Esophagus (tissue), 2 donors: ENCODE results near the gene PKD1L1. TPM values are rescaled to one million over a fixed set of nuclear protein-coding genes. Genes with fewer than 3 reads are reported as not detected.

Experiments
- H3K27ac ChIP-seq, 2 donors: one replicate each; pipeline ENCODE4 v1.5.1; 2013; ENCODE audit warnings: low read depth in 2 of 2, mild to moderate bottlenecking in 2 of 2, inconsistent platforms in 1 of 2, low read length in 1 of 2, moderate library complexity in 1 of 2
- H3K27me3 ChIP-seq, 2 donors: one replicate each; pipeline ENCODE4 v1.6.1; 2013; ENCODE audit warnings: low read length in 2 of 2, control low read depth in 1 of 2, mild to moderate bottlenecking in 1 of 2; ENCODE audit not compliant: insufficient read depth in 2 of 2, control insufficient read depth in 1 of 2
- H3K36me3 ChIP-seq, 2 donors: one replicate each; pipeline ENCODE4 v1.6.1; 2013; ENCODE audit warnings: low read length in 1 of 2; ENCODE audit not compliant: control insufficient read depth in 2 of 2, insufficient read depth in 2 of 2
- H3K4me1 ChIP-seq, 2 donors: one replicate each; pipeline ENCODE4 v1.6.1; 2013; ENCODE audit warnings: low read length in 1 of 2; ENCODE audit not compliant: control insufficient read depth in 2 of 2, insufficient read depth in 2 of 2
- H3K4me3 ChIP-seq, 2 donors: one replicate each; pipeline ENCODE4 v1.5.1; 2013; ENCODE audit warnings: low read length in 2 of 2, mild to moderate bottlenecking in 2 of 2, low read depth in 1 of 2, moderate library complexity in 1 of 2
- H3K9me3 ChIP-seq, 2 donors: one replicate each; pipeline ENCODE4 v1.6.1; 2013; ENCODE audit warnings: mild to moderate bottlenecking in 2 of 2, low read depth in 1 of 2, low read length in 1 of 2, moderate library complexity in 1 of 2; ENCODE audit not compliant: control insufficient read depth in 2 of 2, insufficient read depth in 1 of 2
- WGBS, 2 donors: extraction: QIAGEN DNeasy Blood & Tissue Kit; methylation state at CpG; one replicate each; pipeline ENCODE4 v1.1.7; 2013; 5-methylcytosine and 5-hydroxymethylcytosine counted together
- polyA plus RNA-seq, 2 donors: library from polyadenylated mRNA; stranded (reverse); fragments of 200-250 nt; gene quantifications; one replicate each; pipeline ENCODE4 v1.2.3, GENCODE V29; 2013
- donor health status: healthy with polysubstance abuse.
- donor health status: Bipolar disorder and iron deficiency.

Gene PKD1L1
- polyA plus RNA-seq, 2 donors = 0.08 to 0.25 TPM

- H3K9me3 ChIP-seq = no peaks in the 10 kb centered on the region
- no peak overlapping the region for H3K4me3 ChIP-seq
- H3K27ac ChIP-seq = no peak overlapping the region
- no peaks in the 10 kb centered on the region for H3K27me3 ChIP-seq
- peaks cover 0 to 3% of the 10 kb centered on the region in 2 donors for H3K36me3 ChIP-seq
- WGBS, 2 donors = 70 to 79% methylated on average over 3 of the region's 3 CpGs
- no peaks in the 10 kb centered on the region for H3K4me1 ChIP-seq
These were observed 82.1 kb downstream of the PKD1L1 start for GRCh38 chr7:47866120-47866519.

- Histone ChIP-seq H3K27me3 (no peaks in the 10 kb centered on the region), H3K4me3 (no peak overlapping the region), H3K9me3 (no peaks in the 10 kb centered on the region), H3K36me3 (no peaks in the 10 kb centered on the region), H3K27ac (no peak overlapping the region), H3K4me1 (no peaks in the 10 kb centered on the region)
- 89 to 92% methylated on average over 9 of the region's 9 CpGs for WGBS, 2 donors
These were observed 95.7 kb downstream of the PKD1L1 start for GRCh38 chr7:47852330-47853245.

DNA sequence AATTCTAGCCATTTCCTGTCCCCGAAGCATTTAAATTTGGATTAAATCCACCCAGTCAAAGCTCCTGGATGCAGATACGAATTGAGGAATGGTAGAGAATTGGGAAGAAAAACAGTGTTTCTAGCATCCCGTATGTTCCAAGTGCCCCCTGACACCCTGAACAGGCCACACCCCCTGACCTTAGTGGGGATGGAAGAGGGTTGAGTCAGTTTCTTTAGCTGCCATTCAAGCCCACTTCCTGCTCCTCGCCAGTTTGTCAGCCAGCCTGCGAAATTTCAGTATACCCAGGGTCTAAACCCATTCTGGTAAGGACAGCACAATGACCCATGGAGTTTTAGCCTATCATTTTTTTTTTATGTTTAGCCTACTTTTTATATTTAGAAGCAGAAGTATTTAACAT, 101.1 kb downstream of the PKD1L1 start:
- WGBS, 2 donors = 79 to 84% methylated on average over 5 of the region's 5 CpGs
- no peaks in the 10 kb centered on the region for H3K36me3 ChIP-seq

DNA sequence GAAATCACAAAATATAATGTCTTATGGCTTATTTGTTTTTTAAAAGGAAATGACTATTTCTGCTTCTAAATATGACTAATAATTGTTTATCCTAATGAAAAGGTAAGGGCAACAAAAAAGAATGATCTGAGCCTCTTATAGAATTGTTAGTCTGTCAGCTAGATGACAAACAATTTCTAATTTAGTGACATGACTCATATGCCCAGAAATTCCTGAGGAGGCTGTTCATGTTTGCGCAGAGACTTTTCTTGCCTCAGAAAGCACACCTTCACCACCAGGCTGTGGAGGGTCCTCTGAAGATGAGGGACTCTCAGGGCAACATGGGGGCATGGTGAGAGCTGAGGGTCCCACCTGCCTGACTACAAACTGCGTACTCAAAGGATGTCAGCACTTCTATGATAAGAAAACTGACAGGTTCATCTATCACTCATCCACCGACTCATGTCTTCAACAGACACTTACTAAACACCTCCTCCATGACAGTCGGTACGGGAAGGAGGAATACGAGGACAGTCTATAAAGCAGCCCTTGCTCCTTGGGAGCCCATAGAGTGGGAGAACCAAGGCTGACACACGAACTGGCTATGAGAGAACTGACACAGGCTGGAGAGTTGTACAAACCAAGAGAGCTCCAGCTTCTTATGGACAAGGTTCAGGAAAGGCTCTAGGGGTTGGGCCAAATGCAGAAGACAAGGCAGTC, 102.0 kb downstream of the PKD1L1 start:
- no peaks in the 10 kb centered on the region for H3K27me3 ChIP-seq
- WGBS, 2 donors = 73 to 76% methylated on average over 7 of the region's 7 CpGs
- H3K27ac ChIP-seq = no peak overlapping the region
- H3K36me3 ChIP-seq = no peaks in the 10 kb centered on the region
- no peaks in the 10 kb centered on the region for H3K4me1 ChIP-seq
- H3K4me3 ChIP-seq = no peak overlapping the region
- no peaks in the 10 kb centered on the region for H3K9me3 ChIP-seq

More for the DNA sequence above, 101.1 kb downstream of the PKD1L1 start:
- no peaks in the 10 kb centered on the region for H3K9me3 ChIP-seq
- H3K4me3 ChIP-seq = no peak overlapping the region
- H3K27ac ChIP-seq = no peak overlapping the region
- H3K4me1 ChIP-seq = no peaks in the 10 kb centered on the region
- no peaks in the 10 kb centered on the region for H3K27me3 ChIP-seq

- Histone ChIP-seq H3K4me1 (no peaks in the 10 kb centered on the region), H3K27me3 (no peaks in the 10 kb centered on the region), H3K9me3 (no peaks in the 10 kb centered on the region), H3K4me3 (no peak overlapping the region), H3K36me3 (no peaks in the 10 kb centered on the region), H3K27ac (no peak overlapping the region)
These were observed 104.0 kb downstream of the PKD1L1 start for GRCh38 chr7:47844311-47844710.

DNA sequence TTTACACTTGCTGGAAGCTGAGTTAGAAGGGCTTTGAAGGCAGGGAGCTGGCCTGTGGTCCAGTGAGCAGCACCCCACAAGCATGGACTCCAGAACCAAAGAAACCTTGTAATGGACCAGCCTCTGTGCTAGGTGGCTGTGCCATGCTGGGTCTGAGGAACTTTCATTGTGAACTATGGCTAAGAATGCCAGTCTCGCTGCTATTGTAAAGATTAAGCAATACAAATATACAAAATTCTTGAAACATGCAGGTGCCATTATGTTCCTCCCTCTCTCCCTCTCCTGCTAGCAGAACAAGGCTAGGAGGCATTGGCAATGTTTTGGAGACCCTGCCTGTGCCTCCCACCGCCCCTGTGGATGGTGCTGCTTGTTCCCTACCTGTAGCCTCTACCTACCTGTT, 105.0 kb downstream of the PKD1L1 start:
- no peak overlapping the region for H3K4me3 ChIP-seq
- no peaks in the 10 kb centered on the region for H3K27me3 ChIP-seq
- no peaks in the 10 kb centered on the region for H3K9me3 ChIP-seq
- WGBS, 2 donors = 79 to 86% methylated on average over 2 of the region's 2 CpGs
- no peak overlapping the region for H3K27ac ChIP-seq
- no peaks in the 10 kb centered on the region for H3K36me3 ChIP-seq
- H3K4me1 ChIP-seq = no peaks in the 10 kb centered on the region

GRCh38 chr7:47839381-47839780, 108.9 kb downstream of the PKD1L1 start:
- WGBS, 2 donors = 90 to 91% methylated on average over 16 of the region's 16 CpGs
- H3K4me1 ChIP-seq = no peaks in the 10 kb centered on the region
- no peak overlapping the region for H3K27ac ChIP-seq
- H3K9me3 ChIP-seq = no peaks in the 10 kb centered on the region
- H3K27me3 ChIP-seq = no peaks in the 10 kb centered on the region
- H3K4me3 ChIP-seq = no peak overlapping the region
- no peaks in the 10 kb centered on the region for H3K36me3 ChIP-seq

DNA sequence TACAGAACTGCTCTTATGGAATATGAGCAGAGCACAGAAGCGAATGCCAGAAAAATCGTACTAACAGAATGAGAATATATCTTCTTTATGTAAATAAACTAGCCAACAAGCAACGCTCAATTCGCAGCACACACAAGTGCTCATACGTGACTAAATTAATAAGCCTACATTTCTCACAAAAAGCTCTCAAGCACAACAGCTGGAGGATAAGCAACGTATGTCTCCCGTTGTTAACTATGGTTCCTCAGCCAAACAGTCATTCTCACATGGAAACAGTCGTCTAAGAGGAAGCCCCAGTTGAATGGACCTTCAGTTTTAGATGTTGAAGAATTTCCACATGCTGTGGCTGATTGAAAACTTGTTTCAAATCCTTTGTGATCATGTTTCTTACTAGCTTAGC, 110.4 kb downstream of the PKD1L1 start:
- 83% methylated on average over 8 of the region's 8 CpGs for WGBS, 2 donors

DNA sequence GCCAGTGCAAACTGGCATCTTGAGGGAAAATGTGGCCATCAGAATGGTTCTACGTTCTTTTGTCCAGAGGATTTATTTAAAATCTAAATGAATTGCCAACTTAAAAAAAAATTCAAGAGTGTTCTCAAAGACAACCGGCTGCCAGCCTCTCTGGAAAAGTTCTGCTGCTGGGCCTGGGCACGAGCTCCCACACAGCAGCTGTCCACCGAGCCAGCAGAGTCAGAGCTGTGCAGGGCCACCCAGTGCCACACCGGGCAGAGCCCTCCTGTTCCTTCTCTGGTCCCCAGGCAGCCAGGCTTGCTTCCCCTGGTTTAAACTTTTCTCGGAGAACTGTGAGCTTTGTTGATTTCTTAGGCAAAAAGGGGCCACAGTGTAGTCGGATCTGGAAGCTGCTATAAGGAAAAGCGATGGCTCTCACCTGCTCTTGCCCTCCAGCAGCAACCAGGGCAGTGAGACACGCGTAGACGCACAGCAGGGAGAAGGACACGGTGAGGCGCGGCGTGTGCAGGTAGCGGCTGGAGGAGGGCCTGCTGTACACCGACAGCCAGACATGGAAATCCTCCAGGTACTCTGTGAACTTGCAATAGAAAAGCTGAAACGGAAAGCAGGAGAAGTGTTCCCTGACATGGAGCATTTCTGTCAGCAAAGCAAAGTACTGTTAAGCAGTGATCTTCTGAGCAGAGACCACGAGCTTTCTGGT, 111.6 kb downstream of the PKD1L1 start:
- WGBS, 2 donors = 86 to 90% methylated on average over 19 of the region's 19 CpGs
- no peaks in the 10 kb centered on the region for H3K27me3 ChIP-seq

More for the DNA sequence above, 110.4 kb downstream of the PKD1L1 start:
- no peaks in the 10 kb centered on the region for H3K36me3 ChIP-seq
- no peaks in the 10 kb centered on the region for H3K9me3 ChIP-seq
- no peaks in the 10 kb centered on the region for H3K27me3 ChIP-seq
- H3K4me1 ChIP-seq = no peaks in the 10 kb centered on the region
- H3K27ac ChIP-seq = no peak overlapping the region
- no peak overlapping the region for H3K4me3 ChIP-seq

More for the DNA sequence above, 111.6 kb downstream of the PKD1L1 start:
- H3K27ac ChIP-seq = no peak overlapping the region
- no peaks in the 10 kb centered on the region for H3K4me1 ChIP-seq
- H3K9me3 ChIP-seq = no peaks in the 10 kb centered on the region
- no peaks in the 10 kb centered on the region for H3K36me3 ChIP-seq
- H3K4me3 ChIP-seq = no peak overlapping the region
